ENCODE measurements around the gene HHIPL1. TPM values are rescaled to one million over a fixed set of nuclear protein-coding genes. Genes with fewer than 3 reads are reported as not detected.

The HHIPL1 gene
- total RNA-seq, 3 donors from 2014 or later (not counting 1 experiment from before 2014, with no cell fraction given): not detected

GRCh38 chr14:99679543-99679942, 34.6 kb downstream of the HHIPL1 start:
- TF ChIP-seq CTCF (IDR thresholded peaks at IDR 0.05): no peak

GRCh38 chr14:99679996-99680395, 35.1 kb downstream of the HHIPL1 start:
- H3K27ac ChIP-seq (ENCODE audit: low read length): no peak overlapping the region
- peaks cover 32% of the 10 kb centered on the region for H3K4me1 ChIP-seq (ENCODE audit: control insufficient read depth, insufficient read depth, low read length)
- no peak for DNase-seq
- no peak for TF ChIP-seq CTCF (IDR thresholded peaks at IDR 0.05)
- H3K36me3 ChIP-seq (ENCODE audit: control insufficient read depth, insufficient read depth, low read length): no peaks in the 10 kb centered on the region
- H3K9me3 ChIP-seq (ENCODE audit: control insufficient read depth, insufficient read depth, low read length): peaks cover 8% of the 10 kb centered on the region
- H3K4me3 Mint-ChIP-seq: no peak overlapping the region
- no peak overlapping the region for H3K27ac Mint-ChIP-seq
- H3K27me3 ChIP-seq (ENCODE audit: control insufficient read depth, insufficient read depth, low read length): no peaks in the 10 kb centered on the region
- WGBS (ENCODE audit: insufficient coverage): 79% methylated on average over 5 of the region's 5 CpGs
- peaks cover 7 to 24% of the 10 kb centered on the region in 2 donors for H3K4me1 Mint-ChIP-seq
- H3K27me3 Mint-ChIP-seq (ENCODE audit: low read depth in 2 of 2): peaks cover 0 to 2% of the 10 kb centered on the region in 2 donors
- intact Hi-C loops (cut with micrococcal nuclease): loop anchor here (5.0 kb wide), 2 partner anchors 73 to 512 kb away; no protein-coding TSS in a partner anchor
- H3K36me3 Mint-ChIP-seq: no peaks in the 10 kb centered on the region
- ATAC-seq: no peak
- H3K9me3 Mint-ChIP-seq: no peaks in the 10 kb centered on the region
- no peak overlapping the region for H3K4me3 ChIP-seq (ENCODE audit: low read length)

More at GRCh38 chr14:99679543-99679942, 34.6 kb downstream of the HHIPL1 start:
- 81% methylated on average over 8 of the region's 8 CpGs for WGBS (ENCODE audit: insufficient coverage)
- intact Hi-C loops (cut with micrococcal nuclease): no loop called here
- peaks cover 8% of the 10 kb centered on the region for H3K9me3 ChIP-seq (ENCODE audit: control insufficient read depth, insufficient read depth, low read length)
- Mint-ChIP-seq H3K27me3 (ENCODE audit: low read depth in 2 of 2) (peaks cover 0 to 2% of the 10 kb centered on the region in 2 donors), H3K36me3 (no peaks in the 10 kb centered on the region), H3K4me3 (no peak overlapping the region), H3K9me3 (no peaks in the 10 kb centered on the region), H3K27ac (no peak overlapping the region), H3K4me1 (peaks cover 7 to 23% of the 10 kb centered on the region in 2 donors)
- no peak overlapping the region for H3K27ac ChIP-seq (ENCODE audit: low read length)
- no peak overlapping the region for H3K4me3 ChIP-seq (ENCODE audit: low read length)
- H3K36me3 ChIP-seq (ENCODE audit: control insufficient read depth, insufficient read depth, low read length): no peaks in the 10 kb centered on the region
- no peak for DNase-seq
- no peak for ATAC-seq
- peaks cover 30% of the 10 kb centered on the region for H3K4me1 ChIP-seq (ENCODE audit: control insufficient read depth, insufficient read depth, low read length)
- no peaks in the 10 kb centered on the region for H3K27me3 ChIP-seq (ENCODE audit: control insufficient read depth, insufficient read depth, low read length)

- H3K4me1 Mint-ChIP-seq: peaks cover 7 to 33% of the 10 kb centered on the region in 2 donors
- no peak overlapping the region for H3K4me3 Mint-ChIP-seq
- ATAC-seq (no peak), DNase-seq (no peak)
- Histone ChIP-seq H3K4me1 (ENCODE audit: control insufficient read depth, insufficient read depth, low read length) (peaks cover 29% of the 10 kb centered on the region), H3K36me3 (ENCODE audit: control insufficient read depth, insufficient read depth, low read length) (no peaks in the 10 kb centered on the region), H3K4me3 (ENCODE audit: low read length) (no peak overlapping the region), H3K27me3 (ENCODE audit: control insufficient read depth, insufficient read depth, low read length) (no peaks in the 10 kb centered on the region), H3K27ac (ENCODE audit: low read length) (no peak overlapping the region), H3K9me3 (ENCODE audit: control insufficient read depth, insufficient read depth, low read length) (peaks cover 8% of the 10 kb centered on the region)
- intact Hi-C loops (cut with micrococcal nuclease): loop anchor here (5.0 kb wide), 2 partner anchors 74 to 511 kb away; no protein-coding TSS in a partner anchor
- no peaks in the 10 kb centered on the region for H3K36me3 Mint-ChIP-seq
- H3K27me3 Mint-ChIP-seq (ENCODE audit: low read depth in 2 of 2): peaks cover 10 to 11% of the 10 kb centered on the region in 2 donors
- H3K9me3 Mint-ChIP-seq: no peaks in the 10 kb centered on the region
- no peak overlapping the region for H3K27ac Mint-ChIP-seq
- WGBS (ENCODE audit: insufficient coverage): 92% methylated on average over 12 of the region's 12 CpGs
- TF ChIP-seq CTCF (IDR thresholded peaks at IDR 0.05): no peak
Observed at GRCh38 chr14:99681101-99681831, 36.3 kb downstream of the HHIPL1 start.

Data from natural killer cell (primary cell).